NOMO-1 treated with dmso at 0.1 percent for 144 hours (cell line): Measurements from ENCODE around the gene INPP5D.
"Not testable (repeated sequence)": the region's sequence is repeated elsewhere in the genome, so short reads cannot be mapped to it uniquely, and the experiment has no call there.

Experiments used
- DNase-seq: peaks from one replicate; lab custom pipeline; 2025; ENCODE audit not compliant: unreplicated experiment; lab: John Stamatoyannopoulos, UW

The INPP5D gene

GRCh38 chr2:233059797-233060500, at the start of gene INPP5D:
Gene INPP5D (plus strand): TSS chr2:233060342. CDS start chr2:233060479, 137 bp downstream.
- DNase-seq: peak; percentile 76

- DNase-seq: no peak
These were observed 49.4 kb upstream of the INPP5D start for GRCh38 chr2:233010569-233011267.

GRCh38 chr2:233011268-233011650, 48.9 kb upstream of the INPP5D start:
- no peak for DNase-seq

GRCh38 chr2:233011702-233012131, 48.4 kb upstream of the INPP5D start:
- no peak for DNase-seq

- no peak for DNase-seq
These were observed 47.7 kb upstream of the INPP5D start for GRCh38 chr2:233012301-233012971.

- DNase-seq: no peak
These were observed 47.1 kb upstream of the INPP5D start, which contains the start of gene NGEF for GRCh38 chr2:233013027-233013461. Gene NGEF (minus strand): TSS chr2:233013256. CDS start chr2:232974890, 38,366 bp downstream.

- DNase-seq: no peak
These were observed 46.5 kb upstream of the INPP5D start for GRCh38 chr2:233013650-233014049.

- no peak for DNase-seq
These were observed 45.0 kb upstream of the INPP5D start for GRCh38 chr2:233015019-233015645.

GRCh38 chr2:233017947-233018346, 42.2 kb upstream of the INPP5D start:
- no peak for DNase-seq

GRCh38 chr2:233019610-233020009, 40.5 kb upstream of the INPP5D start:
- DNase-seq: not testable (repeated sequence)

- DNase-seq: no peak
These were observed 39.7 kb upstream of the INPP5D start for GRCh38 chr2:233020454-233020853.

GRCh38 chr2:233021771-233022170, 38.4 kb upstream of the INPP5D start:
- DNase-seq: no peak

- DNase-seq: no peak
These were observed 37.6 kb upstream of the INPP5D start for GRCh38 chr2:233022561-233022960.

- DNase-seq: no peak
These were observed 37.0 kb upstream of the INPP5D start for GRCh38 chr2:233023007-233023760.

- DNase-seq: no peak
These were observed 36.3 kb upstream of the INPP5D start for GRCh38 chr2:233023761-233024410.

GRCh38 chr2:233025706-233026105, 34.4 kb upstream of the INPP5D start:
- DNase-seq: no peak

GRCh38 chr2:233026198-233026813, 33.8 kb upstream of the INPP5D start:
- DNase-seq: no peak

- DNase-seq: no peak
These were observed 30.8 kb upstream of the INPP5D start for GRCh38 chr2:233029321-233029720.
